Endodermal cell (in vitro differentiated cells): ENCODE results near the gene NDUFAF8. TPM values are rescaled to one million over a fixed set of nuclear protein-coding genes. Genes with fewer than 3 reads are reported as not detected.

Experiments
- DNase-seq: peaks from one replicate; pipeline ENCODE4 v3.0.0-alpha.2; 2017
- H3K27ac ChIP-seq: 2 replicates; pipeline ENCODE4 v1.5.1; 2013; ENCODE audit warnings: mild to moderate bottlenecking, low read depth, low read length, moderate library complexity
- H3K27me3 ChIP-seq: 2 replicates; pipeline ENCODE4 v1.6.1; 2013; ENCODE audit warnings: mild to moderate bottlenecking, low read length, moderate library complexity; ENCODE audit not compliant: insufficient read depth, control insufficient read depth, poor library complexity, severe bottlenecking
- H3K36me3 ChIP-seq: 2 replicates; pipeline ENCODE4 v1.7.0; 2013; ENCODE audit warnings: mild to moderate bottlenecking, low read length, moderate library complexity; ENCODE audit not compliant: control insufficient read depth, insufficient read depth
- H3K4me1 ChIP-seq: one replicate; pipeline ENCODE4 v1.7.0; 2013; ENCODE audit warnings: low read length; ENCODE audit not compliant: control insufficient read depth, insufficient read depth
- H3K4me3 ChIP-seq: 2 replicates; pipeline ENCODE4 v1.5.1; 2013; ENCODE audit warnings: mild to moderate bottlenecking, low read length, moderate library complexity
- H3K9ac ChIP-seq: 2 replicates; pipeline ENCODE4 v1.6.1; 2013; ENCODE audit warnings: mild to moderate bottlenecking, low read length, moderate library complexity; ENCODE audit not compliant: poor library complexity, severe bottlenecking; ENCODE audit errors: extremely low read depth
- H3K9me3 ChIP-seq: 2 replicates; pipeline ENCODE4 v1.6.1; 2013; ENCODE audit warnings: mild to moderate bottlenecking, low read length, moderate library complexity; ENCODE audit not compliant: control insufficient read depth
- H3K27ac Mint-ChIP-seq: 2 replicates; pipeline ENCODE4 v1.8.0; 2020; ENCODE audit warnings: mixed read lengths
- H3K27me3 Mint-ChIP-seq: 2 replicates; pipeline ENCODE4 v1.8.0; 2021; ENCODE audit warnings: mild to moderate bottlenecking, mixed read lengths; ENCODE audit not compliant: insufficient read depth
- H3K36me3 Mint-ChIP-seq: 2 replicates; pipeline ENCODE4 v1.8.0; 2020; ENCODE audit warnings: low read depth, mixed read lengths
- H3K4me1 Mint-ChIP-seq: 2 replicates; pipeline ENCODE4 v1.8.0; 2020; ENCODE audit warnings: mixed read lengths
- H3K4me3 Mint-ChIP-seq: 2 replicates; pipeline ENCODE4 v1.8.0; 2020; ENCODE audit warnings: mild to moderate bottlenecking, moderate library complexity, mixed read lengths
- H3K9me3 Mint-ChIP-seq: 2 replicates; pipeline ENCODE4 v1.8.0; 2020; ENCODE audit warnings: mild to moderate bottlenecking, mixed read lengths
- CTCF ChIP-seq: fragments of 200-600 bp; sonication (generic); conservative IDR thresholded peaks from 2 replicates; pipeline ENCODE4 v1.5.0; 2021; ENCODE audit warnings: antibody characterized with exemption, mild to moderate bottlenecking
- WGBS, 2 experiments: methylation state at CpG; one replicate each; pipeline versions ENCODE4 v1.1.5 to v1.1.7; 2013; ENCODE audit warnings: missing lambda C conversion rate in 2 of 2, mixed read lengths in 1 of 2; ENCODE audit not compliant: insufficient coverage in 1 of 2, insufficient read length in 1 of 2; 5-methylcytosine and 5-hydroxymethylcytosine counted together
- total RNA-seq, 2 donors: library from RNA; stranded (reverse); fragmentation: NEBNext Ultra II Directional in 1 of 2; extraction: Animal tissue kit (Norgen Biotek cat#: 25700) in 1 of 2; gene quantifications; 2 replicates in 1 of 2; 3 replicates in 1 of 2; pipeline ENCODE4 v1.2.1, GENCODE V29; 2021

NDUFAF8 gene
- total RNA-seq, 2 donors from 2014 or later, result 42.7 to 48.7 TPM

GRCh38 chr17:81234940-81235821 lies 3.9 kb upstream of the NDUFAF8 start:
- peaks cover 7% of the 10 kb centered on the region for H3K4me1 Mint-ChIP-seq
- TF ChIP-seq CTCF, result no peak
- H3K4me3 Mint-ChIP-seq, result no peak overlapping the region

GRCh38 chr17:81235822-81236740 lies 3.0 kb upstream of the NDUFAF8 start:
- Mint-ChIP-seq H3K4me3 (no peak overlapping the region), H3K27ac (no peak overlapping the region)
- no peak for DNase-seq

More at GRCh38 chr17:81234940-81235821, 3.9 kb upstream of the NDUFAF8 start:
- DNase-seq, result no peak
- H3K36me3 Mint-ChIP-seq, result peaks cover 6% of the 10 kb centered on the region
- no peaks in the 10 kb centered on the region for H3K27me3 Mint-ChIP-seq
- Histone ChIP-seq H3K4me1 (peaks cover 7% of the 10 kb centered on the region), H3K9ac (no peak overlapping the region), H3K36me3 (peaks cover 8% of the 10 kb centered on the region), H3K9me3 (no peaks in the 10 kb centered on the region), H3K27ac (no peak overlapping the region), H3K4me3 (no peak overlapping the region), H3K27me3 (no peaks in the 10 kb centered on the region)
- peak overlapping the region; percentile 21 for H3K27ac Mint-ChIP-seq
- WGBS, 2 experiments, result 88 to 94% methylated on average over 15 to 26 of the region's 26 CpGs
- H3K9me3 Mint-ChIP-seq, result no peaks in the 10 kb centered on the region

More at GRCh38 chr17:81235822-81236740, 3.0 kb upstream of the NDUFAF8 start:
- H3K27me3 Mint-ChIP-seq, result no peaks in the 10 kb centered on the region
- TF ChIP-seq CTCF, result no peak
- 94% methylated on average over 15 to 32 of the region's 32 CpGs for WGBS, 2 experiments
- no peaks in the 10 kb centered on the region for H3K9me3 Mint-ChIP-seq
- Histone ChIP-seq H3K4me1 (peaks cover 7% of the 10 kb centered on the region), H3K9me3 (no peaks in the 10 kb centered on the region), H3K36me3 (peaks cover 7% of the 10 kb centered on the region), H3K27me3 (no peaks in the 10 kb centered on the region), H3K9ac (no peak overlapping the region), H3K27ac (no peak overlapping the region), H3K4me3 (no peak overlapping the region)
- peaks cover 5% of the 10 kb centered on the region for H3K36me3 Mint-ChIP-seq
- H3K4me1 Mint-ChIP-seq, result peaks cover 7% of the 10 kb centered on the region
